Dedifferentiated amniotic fluid mesenchymal stem cell (primary cell): Measurements from ENCODE around the gene CDH3.
"Not testable (repeated sequence)": the region's sequence is repeated elsewhere in the genome, so short reads cannot be mapped to it uniquely, and the experiment has no call there.

Experiments used
- DNase-seq: peaks from one replicate; pipeline ENCODE4 v3.0.0-alpha.2; 2016; ENCODE audit errors: extremely low spot score

Gene CDH3

GRCh38 chr16:68704232-68704867 is 59.2 kb downstream of the CDH3 start:
- peak; percentile 52 for DNase-seq

GRCh38 chr16:68707340-68708152 is 62.4 kb downstream of the CDH3 start:
- DNase-seq = no peak

DNA sequence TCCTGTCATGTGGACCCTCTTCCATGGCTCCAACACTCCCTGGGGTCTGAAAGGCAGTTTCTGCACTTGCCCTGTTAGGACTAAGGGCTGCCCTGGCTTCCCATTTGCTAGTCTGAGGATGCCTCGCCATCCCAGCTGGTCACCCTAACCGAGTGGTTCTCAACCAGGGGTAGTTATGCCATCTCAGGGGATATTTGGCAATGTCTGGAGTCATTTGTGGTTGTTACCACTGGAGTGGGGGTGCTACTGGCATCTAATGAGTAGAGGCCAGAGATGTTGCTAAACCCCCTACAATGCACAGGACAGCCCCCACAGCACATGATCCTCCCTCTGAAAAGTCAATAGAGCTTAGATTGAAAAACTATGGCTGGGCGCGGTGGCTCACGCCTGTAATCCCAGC is 65.1 kb downstream of the CDH3 start:
- no peak for DNase-seq

GRCh38 chr16:68711421-68712139 is 66.5 kb downstream of the CDH3 start:
- DNase-seq = no peak

GRCh38 chr16:68713361-68713760 is 68.3 kb downstream of the CDH3 start:
- no peak for DNase-seq

- no peak for DNase-seq
Measured at GRCh38 chr16:68715471-68715870, 70.4 kb downstream of the CDH3 start.

- not testable (repeated sequence) for DNase-seq
Measured at GRCh38 chr16:68716516-68716915, 71.4 kb downstream of the CDH3 start.

DNA sequence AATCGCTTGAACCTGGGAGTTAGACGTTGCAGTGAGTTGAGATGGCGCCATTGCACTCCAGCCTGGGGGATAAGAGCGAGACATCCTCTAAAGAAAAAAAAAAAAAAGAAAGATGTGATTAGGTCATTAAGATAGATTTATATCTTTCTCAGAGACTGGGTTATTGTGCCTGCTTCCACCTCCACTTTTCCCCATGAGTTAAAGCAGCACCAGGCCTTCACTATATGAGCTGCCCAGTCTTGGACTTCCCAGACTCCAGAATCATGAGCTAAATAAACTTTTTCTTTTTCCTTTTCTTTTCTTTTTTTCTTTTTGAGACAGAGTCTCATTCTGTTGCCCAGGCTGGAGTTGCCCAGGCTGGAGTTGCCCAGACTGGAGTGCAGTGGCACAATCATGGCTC is 72.6 kb downstream of the CDH3 start:
- no peak for DNase-seq

DNA sequence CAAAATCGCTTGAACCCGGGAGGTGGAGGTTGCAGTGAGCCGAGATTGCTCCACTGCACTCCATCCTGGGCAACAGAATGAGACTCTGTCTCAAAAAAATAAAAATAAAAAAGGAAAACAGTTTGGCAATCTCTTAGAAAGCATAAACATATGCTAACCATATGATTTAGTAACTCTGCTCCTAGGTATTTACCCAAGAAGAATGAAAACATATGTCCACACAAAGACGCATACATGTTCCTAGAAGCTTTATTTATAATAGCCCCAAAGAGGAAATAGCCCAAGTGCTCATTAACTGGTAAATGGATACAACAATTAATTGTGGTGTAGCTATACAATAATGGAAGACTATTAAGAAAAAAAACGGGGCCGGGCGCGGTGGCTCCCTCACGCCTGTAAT is 73.5 kb downstream of the CDH3 start:
- no peak for DNase-seq

DNA sequence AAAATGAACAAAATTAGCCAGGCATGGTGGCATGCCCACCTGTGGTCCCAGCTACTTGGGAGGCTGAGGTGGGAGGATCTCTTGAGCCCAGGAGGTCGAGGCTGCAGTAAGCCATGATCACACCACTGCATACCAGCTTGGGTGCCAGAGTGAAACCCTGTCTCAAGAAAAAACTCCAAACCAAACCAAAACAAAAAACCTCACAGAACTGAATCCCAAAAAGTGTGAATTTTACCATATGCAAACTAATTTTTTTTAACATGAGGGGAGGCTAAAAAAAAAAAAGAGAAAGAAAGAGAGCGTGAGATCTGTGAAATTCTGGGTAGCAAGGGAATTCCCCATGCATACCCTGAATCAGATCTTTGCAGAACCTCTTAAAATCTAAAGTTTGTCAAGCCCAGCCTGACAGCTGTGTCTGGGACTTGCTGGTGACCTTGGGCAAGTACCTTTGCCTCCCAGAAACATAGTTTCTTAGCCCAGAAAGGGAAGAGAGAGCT is 74.9 kb downstream of the CDH3 start:
- DNase-seq = no peak

- DNase-seq = no peak
Measured at GRCh38 chr16:68722119-68723024, 77.3 kb downstream of the CDH3 start.

DNA sequence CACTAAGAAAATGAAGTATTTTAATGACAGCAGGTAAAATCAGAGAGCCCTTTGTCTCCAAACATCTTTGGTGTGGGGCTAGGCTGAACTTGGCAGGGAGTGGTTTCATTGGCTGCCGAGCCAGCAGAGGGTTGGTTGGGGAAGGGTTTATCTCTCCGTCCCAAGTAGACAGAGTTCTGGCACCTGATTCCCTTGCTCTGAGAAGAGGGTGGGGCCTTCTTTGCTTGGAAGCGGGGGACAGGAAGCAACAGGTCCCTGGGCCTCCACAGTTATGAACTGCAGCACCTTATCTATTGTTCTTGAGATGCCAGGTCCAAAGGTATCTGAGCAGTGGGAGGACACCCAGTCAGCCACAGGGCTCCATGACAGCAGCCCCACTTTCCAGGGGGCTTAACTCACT is 79.7 kb downstream of the CDH3 start:
- DNase-seq = no peak

DNA sequence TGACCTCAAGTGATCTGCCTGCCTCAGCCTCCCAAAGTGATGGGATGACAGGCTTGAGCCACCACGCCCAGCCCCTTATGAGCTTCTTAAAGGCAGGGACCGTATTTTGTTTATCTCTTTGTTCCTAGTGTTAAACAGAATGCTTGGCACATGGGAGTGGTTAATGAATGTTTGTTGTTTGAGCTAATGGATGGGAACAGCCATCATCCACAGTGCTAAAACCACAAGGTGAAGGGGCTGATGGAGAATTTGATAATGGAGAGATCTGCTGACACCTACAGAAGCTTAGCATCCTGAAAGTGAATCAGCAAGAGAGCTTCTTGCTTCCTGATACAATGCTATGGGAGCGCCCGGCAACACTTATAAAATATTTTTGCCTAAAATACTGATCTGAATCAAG is 83.4 kb downstream of the CDH3 start:
- no peak for DNase-seq

DNA sequence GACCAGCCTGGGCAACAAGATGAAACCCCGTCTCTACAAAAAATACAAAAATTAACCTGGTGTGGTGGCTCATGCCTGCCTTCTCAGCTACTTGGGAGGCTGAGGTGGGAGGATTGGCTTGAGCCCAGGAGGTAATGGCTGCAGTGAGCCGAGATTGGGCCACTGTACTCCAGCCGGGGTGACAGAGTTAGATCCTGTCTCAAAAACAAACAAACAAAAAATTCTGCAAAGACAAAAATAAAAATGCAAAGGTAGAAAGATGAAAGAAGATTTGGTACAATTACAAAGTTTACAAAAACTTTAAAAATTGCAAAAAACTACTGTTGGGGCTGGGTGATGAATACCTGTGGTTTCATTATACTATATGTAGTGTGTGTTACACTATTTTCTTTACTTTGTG is 86.5 kb downstream of the CDH3 start:
- no peak for DNase-seq

GRCh38 chr16:68732042-68732680 is 87.1 kb downstream of the CDH3 start:
- DNase-seq = no peak

DNA sequence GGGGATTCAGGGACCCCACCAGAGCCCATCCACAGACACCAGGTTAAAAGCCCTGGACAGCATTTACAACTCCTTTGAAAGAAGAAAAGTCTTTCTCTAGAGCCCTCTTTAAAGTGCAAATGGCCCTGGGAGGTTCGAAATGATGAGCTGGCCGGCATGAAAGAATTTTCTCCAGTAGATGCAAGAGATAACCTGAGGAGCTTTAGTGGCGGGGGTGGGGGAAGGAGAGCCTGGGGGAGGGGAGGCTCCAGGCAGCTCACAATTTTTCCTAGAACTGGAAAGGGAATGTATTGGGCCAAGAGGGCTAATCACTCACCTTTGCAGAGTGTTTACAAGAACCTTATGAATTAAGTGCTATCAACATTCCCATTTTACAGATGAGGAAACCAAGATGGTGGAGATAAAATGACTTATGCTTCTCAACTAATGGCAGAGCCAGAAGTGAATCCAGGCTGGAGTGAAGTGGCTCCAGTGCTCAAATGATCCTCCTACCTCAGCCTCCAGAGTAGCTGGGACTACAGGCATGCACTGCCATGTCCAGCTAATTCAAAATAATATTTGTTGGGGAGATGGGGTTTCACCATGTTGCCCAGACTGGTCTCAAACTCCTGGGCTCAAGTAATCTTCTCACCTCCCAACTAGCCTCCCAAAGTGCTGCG is 87.8 kb downstream of the CDH3 start:
- DNase-seq = no peak

- no peak for DNase-seq
Measured at GRCh38 chr16:68733570-68733969, 88.5 kb downstream of the CDH3 start.

- no peak for DNase-seq
Measured at GRCh38 chr16:68734782-68735181, 89.7 kb downstream of the CDH3 start.

- no peak for DNase-seq
Measured at GRCh38 chr16:68736561-68736960, 91.5 kb downstream of the CDH3 start.

DNA sequence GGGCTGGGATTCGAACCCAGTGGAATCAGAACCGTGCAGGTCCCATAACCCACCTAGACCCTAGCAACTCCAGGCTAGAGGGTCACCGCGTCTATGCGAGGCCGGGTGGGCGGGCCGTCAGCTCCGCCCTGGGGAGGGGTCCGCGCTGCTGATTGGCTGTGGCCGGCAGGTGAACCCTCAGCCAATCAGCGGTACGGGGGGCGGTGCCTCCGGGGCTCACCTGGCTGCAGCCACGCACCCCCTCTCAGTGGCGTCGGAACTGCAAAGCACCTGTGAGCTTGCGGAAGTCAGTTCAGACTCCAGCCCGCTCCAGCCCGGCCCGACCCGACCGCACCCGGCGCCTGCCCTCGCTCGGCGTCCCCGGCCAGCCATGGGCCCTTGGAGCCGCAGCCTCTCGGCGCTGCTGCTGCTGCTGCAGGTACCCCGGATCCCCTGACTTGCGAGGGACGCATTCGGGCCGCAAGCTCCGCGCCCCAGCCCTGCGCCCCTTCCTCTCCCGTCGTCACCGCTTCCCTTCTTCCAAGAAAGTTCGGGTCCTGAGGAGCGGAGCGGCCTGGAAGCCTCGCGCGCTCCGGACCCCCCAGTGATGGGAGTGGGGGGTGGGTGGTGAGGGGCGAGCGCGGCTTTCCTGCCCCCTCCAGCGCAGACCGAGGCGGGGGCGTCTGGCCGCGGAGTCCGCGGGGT is 92.1 kb downstream of the CDH3 start, which contains the start of gene CDH1:
Gene CDH1, plus strand, starts transcription at position 247 of the 684 bp plus-strand sequence. Its CDS starts 124 bp downstream, at position 371.
- no peak for DNase-seq
